CD4-positive, alpha-beta T cell treated with Interleukin-12 subunit alpha and Interleukin-12 subunit beta, for 1 hour (primary cell): ENCODE measurements around the gene UBE2A.

Experiments used
- DNase-seq: peaks from one replicate; pipeline ENCODE4 v3.0.0-alpha.2; 2020

UBE2A gene

GRCh38 chrX:119614776-119615175 lies 40.4 kb downstream of the UBE2A start:
- no peak for DNase-seq

DNA sequence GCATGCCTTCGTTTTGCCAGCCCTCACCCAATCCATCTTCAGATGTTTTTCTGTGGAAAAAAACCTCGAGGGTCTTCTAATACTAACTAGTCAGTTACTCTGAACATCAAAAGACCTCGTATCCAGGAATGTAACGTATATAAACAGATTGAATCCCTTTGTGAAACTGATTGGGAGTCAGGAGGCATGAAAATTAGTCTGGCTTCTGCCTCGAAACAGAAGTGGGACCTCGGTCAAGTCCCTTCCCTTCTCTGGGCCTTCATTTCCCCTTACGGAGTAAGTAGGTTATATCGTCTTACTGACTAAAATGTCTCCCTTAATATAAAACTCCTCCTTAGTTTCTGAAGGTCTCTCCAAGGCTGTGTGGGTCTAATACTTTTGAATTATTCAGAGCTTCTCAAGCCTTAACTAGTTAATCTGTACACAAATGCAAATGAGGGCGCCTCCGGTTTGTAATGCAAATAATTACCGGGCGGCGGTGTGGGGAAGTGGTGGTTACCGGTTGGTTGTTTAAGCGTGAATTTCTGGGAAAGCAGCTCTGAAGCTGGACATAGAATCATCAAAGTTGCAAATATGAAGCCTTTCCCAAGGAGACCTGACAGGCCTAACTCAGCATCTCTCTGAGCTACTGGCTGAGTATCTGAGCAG lies 43.3 kb downstream of the UBE2A start:
- DNase-seq: no peak

DNA sequence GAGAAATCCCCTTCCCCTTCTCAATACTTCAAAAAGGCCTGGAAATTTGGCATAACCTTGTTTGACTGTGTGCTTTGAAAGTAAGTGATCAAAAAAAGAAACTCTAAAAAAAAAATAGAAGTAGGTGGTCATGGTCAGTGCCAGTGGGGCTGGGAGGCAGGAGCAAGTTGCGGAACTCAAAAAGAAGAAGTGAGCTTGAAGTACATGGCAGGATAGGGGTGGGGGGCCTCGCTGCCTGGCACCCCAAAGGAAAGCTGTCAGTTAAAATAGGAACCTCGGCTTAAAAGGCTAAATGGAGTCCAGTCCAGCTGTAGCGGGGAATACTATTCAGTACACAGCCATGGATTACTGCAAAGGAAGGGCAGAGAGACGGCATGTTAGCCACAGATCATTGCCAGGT lies 44.1 kb downstream of the UBE2A start:
- DNase-seq: no peak

- no peak for DNase-seq
These were observed 48.2 kb downstream of the UBE2A start for GRCh38 chrX:119622356-119623232.

GRCh38 chrX:119624417-119624816 lies 50.1 kb downstream of the UBE2A start:
- DNase-seq: no peak

GRCh38 chrX:119624951-119625668 lies 50.7 kb downstream of the UBE2A start:
- no peak for DNase-seq

DNA sequence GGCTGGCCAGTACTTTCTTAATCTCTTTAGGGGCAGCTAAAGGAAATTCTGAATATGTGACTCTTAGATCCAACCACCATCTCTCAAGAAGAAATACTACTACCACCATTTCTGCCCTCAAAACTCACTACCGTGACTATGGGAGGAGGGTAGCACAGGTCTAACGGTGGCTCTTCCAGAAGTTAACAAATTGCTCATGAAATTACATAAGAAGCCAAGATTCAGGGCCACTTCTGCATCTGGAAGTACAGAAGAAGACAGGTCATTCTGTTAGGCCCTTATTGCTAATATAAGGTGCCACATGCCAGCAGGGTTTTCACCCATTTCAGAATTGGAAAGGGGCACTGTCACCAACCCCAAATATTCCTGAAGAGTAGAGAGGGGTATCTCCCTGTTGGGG lies 51.5 kb downstream of the UBE2A start:
- no peak for DNase-seq
